Spleen (tissue), 7 donors: Measurements from ENCODE around the gene YIPF3.

Source experiments
- CTCF ChIP-seq, 11 experiments: fragments of 200-600 bp in 7 of 11; fragments of 450-650 bp in 4 of 11; sonication (generic) in 4 of 11; IDR thresholded peaks in 8 of 11; conservative IDR thresholded peaks in 3 of 11; 1 replicate in 7 of 11; 2 replicates in 4 of 11; pipeline versions ENCODE4 v1.4.0 to v1.8.0; 2016 to 2021; ENCODE audit warnings: antibody characterized with exemption in 11 of 11, inconsistent platforms in 4 of 11, mild to moderate bottlenecking in 1 of 11
- POLR2AphosphoS5 ChIP-seq, 3 donors: sonication (generic); formaldehyde crosslinking; IDR thresholded peaks; one replicate each; pipeline ENCODE4 v1.5.1; 2017; ENCODE audit warnings: antibody characterized with exemption in 3 of 3
- donor health status: DM: no; HTN: no; CAD: no; lungs with moderate emphysema.
- donor health status: DM: no; HTN: no; CAD: no.
- donor health status: DM: no; HTN: no; CAD: no.

- TF ChIP-seq POLR2AphosphoS5 (IDR thresholded peaks at IDR 0.05) (no peak), CTCF (IDR thresholded peaks at IDR 0.05 in 8 of 11, conservative IDR thresholded peaks at IDR 0.05 in 3 of 11) (no peak)
These were observed 19.0 kb downstream of the YIPF3 start for GRCh38 chr6:43497689-43498088.
